Sigmoid colon (tissue), 7 donors: ENCODE measurements around the gene RBPMS2. TPM values are rescaled to one million over a fixed set of nuclear protein-coding genes. Genes with fewer than 3 reads are reported as not detected.

Experiments used
- DNase-seq: peaks from one replicate; pipeline ENCODE4 v3.0.0-alpha.2; 2019
- H3K27ac ChIP-seq, 4 donors: fragments of 200-600 bp; sonication (generic); one replicate each; pipeline ENCODE4 v1.5.1; 2016 to 2019; ENCODE audit warnings: mild to moderate bottlenecking in 1 of 4
- H3K27me3 ChIP-seq, 3 donors: fragments of 200-600 bp; sonication (generic); one replicate each; pipeline ENCODE4 v1.5.1; 2019; ENCODE audit warnings: mild to moderate bottlenecking in 1 of 3
- H3K36me3 ChIP-seq, 4 donors: fragments of 200-600 bp; sonication (generic); one replicate each; pipeline ENCODE4 v1.5.1; 2016 to 2019
- H3K4me1 ChIP-seq, 4 donors: fragments of 200-600 bp; sonication (generic); one replicate each; pipeline ENCODE4 v1.5.1; 2017 to 2019
- H3K4me3 ChIP-seq, 4 donors: fragments of 200-600 bp; sonication (generic); one replicate each; pipeline ENCODE4 v1.5.1; 2017 to 2019; ENCODE audit warnings: mild to moderate bottlenecking in 2 of 4, moderate library complexity in 1 of 4
- H3K9me3 ChIP-seq, 4 donors: fragments of 200-600 bp in 3 of 4; sonication (generic) in 3 of 4; one replicate each; pipeline versions ENCODE4 v1.5.1 to v1.6.1; 2013 to 2019
- CTCF ChIP-seq, 4 experiments: fragments of 450-650 bp in 3 of 4; fragments of 200-600 bp in 1 of 4; IDR thresholded peaks; one replicate each; pipeline ENCODE4 v1.5.1; 2016 to 2019; ENCODE audit warnings: antibody characterized with exemption in 4 of 4, mild to moderate bottlenecking in 3 of 4, moderate library complexity in 2 of 4
- EP300 ChIP-seq, 4 donors: sonication (generic); formaldehyde crosslinking; IDR thresholded peaks; one replicate each; pipeline ENCODE4 v1.6.1; 2017; ENCODE audit warnings: antibody characterized with exemption in 4 of 4
- POLR2A ChIP-seq, 2 donors: fragments of 450-650 bp; IDR thresholded peaks; one replicate each; pipeline ENCODE4 v1.6.1; 2016; ENCODE audit warnings: antibody characterized with exemption in 2 of 2, mild to moderate bottlenecking in 2 of 2, moderate library complexity in 2 of 2
- POLR2AphosphoS5 ChIP-seq, 4 donors: sonication (generic); formaldehyde crosslinking; IDR thresholded peaks; one replicate each; pipeline ENCODE4 v1.6.1; 2017; ENCODE audit warnings: antibody characterized with exemption in 4 of 4
- WGBS, 2 donors: extraction: QIAGEN DNeasy Blood & Tissue Kit; methylation state at CpG; one replicate each; pipeline ENCODE4 v1.1.7; 2013; 5-methylcytosine and 5-hydroxymethylcytosine counted together
- intact Hi-C: fragments of 100-400 bp; cut with DNase I; formaldehyde crosslinking; loops from one replicate; pipeline ENCODE4 v1.15.1; 2023
- polyA plus RNA-seq, 3 donors: library from polyadenylated mRNA; stranded (reverse); fragments of 200-250 nt; gene quantifications; one replicate each; pipeline ENCODE4 v1.2.3, GENCODE V29; 2013
- total RNA-seq, 4 donors: library from RNA; depleted of rRNA; stranded (reverse); fragments of >200 nt; gene quantifications; one replicate each; pipeline ENCODE4 v1.1.0, GENCODE V29; 2016
- donor health status: healthy with polysubstance abuse.
- donor health status: Bipolar disorder and iron deficiency.
- donor health status: healthy.

Gene RBPMS2
- total and polyA plus RNA-seq, 7 donors = 0.69 to 58.2 (median 22.1) TPM

DNA sequence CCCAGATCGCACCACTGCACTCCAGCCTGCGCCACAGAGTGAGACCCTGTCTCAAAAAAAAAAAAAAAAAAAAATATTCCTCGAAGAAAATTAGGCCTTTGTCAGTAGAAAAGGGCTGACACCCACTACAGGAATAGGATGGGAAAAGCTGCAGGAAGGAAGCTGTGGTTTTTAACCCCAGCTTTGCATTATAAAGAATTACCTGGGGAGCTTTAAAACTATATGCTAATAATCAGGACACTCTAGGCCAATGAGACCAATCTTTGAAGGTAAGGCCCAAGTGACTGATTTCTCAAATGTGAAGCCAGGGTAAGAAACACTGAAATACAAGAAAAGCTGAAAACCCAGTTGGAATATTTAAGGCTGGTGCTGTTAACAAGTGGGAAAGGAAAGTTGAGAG is 74.3 kb downstream of the RBPMS2 start:
- no peaks in the 10 kb centered on the region for H3K9me3 ChIP-seq
- intact Hi-C loops = no loop called here
- DNase-seq = no peak
- TF ChIP-seq POLR2AphosphoS5 (IDR thresholded peaks at IDR 0.05) (no peak), CTCF (IDR thresholded peaks at IDR 0.05) (no peak), POLR2A (IDR thresholded peaks at IDR 0.05) (no peak), EP300 (IDR thresholded peaks at IDR 0.05) (no peak)
- no peaks in the 10 kb centered on the region for H3K36me3 ChIP-seq
- peak overlapping the region in 2 of 4 donors; percentile 92 to 93 for H3K4me3 ChIP-seq
- WGBS, 2 donors = 53 to 74% methylated on average over 3 of the region's 3 CpGs
- no peaks in the 10 kb centered on the region for H3K27me3 ChIP-seq
- H3K27ac ChIP-seq = peak overlapping the region; percentile 72 to 95 (median 92)
- peaks cover 0 to 78% (median 71%) of the 10 kb centered on the region in 4 donors for H3K4me1 ChIP-seq

GRCh38 chr15:64699751-64700388 is 75.5 kb downstream of the RBPMS2 start:
- peaks cover 0 to 89% (median 81%) of the 10 kb centered on the region in 4 donors for H3K4me1 ChIP-seq
- peak overlapping the region; percentile 72 to 95 (median 92) for H3K27ac ChIP-seq
- WGBS, 2 donors = 71 to 84% methylated on average over 7 of the region's 7 CpGs

GRCh38 chr15:64698823-64699222 is 76.6 kb downstream of the RBPMS2 start:
- H3K36me3 ChIP-seq = peaks cover 0 to 8% (median 0%) of the 10 kb centered on the region in 4 donors
- intact Hi-C loops = loop anchor here (5.0 kb wide), 1 partner anchor 193 kb away; no protein-coding TSS in a partner anchor
- peaks cover 0 to 95% (median 89%) of the 10 kb centered on the region in 4 donors for H3K4me1 ChIP-seq
- no peaks in the 10 kb centered on the region for H3K27me3 ChIP-seq
- H3K9me3 ChIP-seq = no peaks in the 10 kb centered on the region
- DNase-seq = no peak
- TF ChIP-seq POLR2A (IDR thresholded peaks at IDR 0.05) (no peak), CTCF (IDR thresholded peaks at IDR 0.05) (no peak), EP300 (IDR thresholded peaks at IDR 0.05) (no peak), POLR2AphosphoS5 (IDR thresholded peaks at IDR 0.05) (no peak)
- H3K4me3 ChIP-seq = no peak overlapping the region
- H3K27ac ChIP-seq = peak overlapping the region; percentile 72 to 95 (median 92)

More at GRCh38 chr15:64699751-64700388, 75.5 kb downstream of the RBPMS2 start:
- H3K9me3 ChIP-seq = no peaks in the 10 kb centered on the region
- H3K4me3 ChIP-seq = peak overlapping the region in 2 of 4 donors; percentile 5 to 13
- H3K27me3 ChIP-seq = no peaks in the 10 kb centered on the region
- peaks cover 0 to under 1% (median 0%) of the 10 kb centered on the region in 4 donors for H3K36me3 ChIP-seq
- intact Hi-C loops = loop anchor here (5.0 kb wide), 1 partner anchor 192 kb away; no protein-coding TSS in a partner anchor
- TF ChIP-seq EP300 (IDR thresholded peaks at IDR 0.05) (no peak), POLR2AphosphoS5 (IDR thresholded peaks at IDR 0.05) (peak in 2 of 4 donors; percentile 4 to 44)
- no peak for DNase-seq

DNA sequence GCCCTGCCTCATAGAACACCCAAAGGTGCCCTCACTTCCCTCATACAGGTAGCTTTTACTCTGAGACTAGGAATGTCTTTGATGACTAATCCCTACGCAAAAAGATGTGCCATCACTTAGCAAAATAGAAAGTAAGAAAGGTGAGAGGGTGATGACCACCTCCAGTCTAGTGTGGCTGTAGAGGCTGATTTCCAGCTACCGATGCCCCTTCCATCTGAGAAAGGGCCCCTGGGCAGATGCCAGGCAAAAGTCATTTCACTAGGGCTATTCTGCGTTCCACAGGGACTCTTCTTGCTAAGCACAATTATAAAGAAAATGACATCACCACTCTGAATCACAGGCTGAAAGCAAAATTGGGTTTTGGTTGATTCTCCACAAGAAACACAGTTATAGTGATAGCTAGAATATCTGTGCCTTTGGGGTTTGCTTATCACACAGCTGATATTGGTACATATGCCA is 77.4 kb downstream of the RBPMS2 start:
- intact Hi-C loops = loop anchor here (5.0 kb wide), 1 partner anchor 194 kb away; no protein-coding TSS in a partner anchor
- no peak for DNase-seq
- Histone ChIP-seq H3K36me3 (peaks cover 0 to 8% (median 0%) of the 10 kb centered on the region in 4 donors), H3K4me3 (no peak overlapping the region), H3K4me1 (peaks cover 0 to 98% (median 93%) of the 10 kb centered on the region in 4 donors), H3K27me3 (no peaks in the 10 kb centered on the region), H3K27ac (peak overlapping the region; percentile 72 to 95 (median 92)), H3K9me3 (no peaks in the 10 kb centered on the region)
- 77 to 82% methylated on average over 3 of the region's 3 CpGs for WGBS, 2 donors
- TF ChIP-seq POLR2A (IDR thresholded peaks at IDR 0.05) (no peak), POLR2AphosphoS5 (IDR thresholded peaks at IDR 0.05) (no peak), EP300 (IDR thresholded peaks at IDR 0.05) (no peak), CTCF (IDR thresholded peaks at IDR 0.05) (no peak)

GRCh38 chr15:64696481-64696880 is 78.9 kb downstream of the RBPMS2 start:
- Histone ChIP-seq H3K4me3 (no peak overlapping the region), H3K4me1 (peaks cover 0 to 100% (median 96%) of the 10 kb centered on the region in 4 donors), H3K27me3 (no peaks in the 10 kb centered on the region), H3K27ac (peak overlapping the region; percentile 77 to 95 (median 88)), H3K36me3 (peaks cover 0 to 13% (median 0%) of the 10 kb centered on the region in 4 donors), H3K9me3 (no peaks in the 10 kb centered on the region)
- no peak for DNase-seq
- intact Hi-C loops = loop anchor here (5.0 kb wide), 1 partner anchor 196 kb away; no protein-coding TSS in a partner anchor
- TF ChIP-seq POLR2AphosphoS5 (IDR thresholded peaks at IDR 0.05) (no peak), CTCF (IDR thresholded peaks at IDR 0.05) (no peak), EP300 (IDR thresholded peaks at IDR 0.05) (no peak), POLR2A (IDR thresholded peaks at IDR 0.05) (no peak)
- 90 to 92% methylated on average over 3 of the region's 3 CpGs for WGBS, 2 donors
